ENCODE results near the gene KLHL20. TPM values are rescaled to one million over a fixed set of nuclear protein-coding genes. Genes with fewer than 3 reads are reported as not detected.
"Not testable (repeated sequence)": the region's sequence is repeated elsewhere in the genome, so short reads cannot be mapped to it uniquely, and the experiment has no call there.

Gene KLHL20
- polyA plus RNA-seq, 1 donor from 2014 or later, result 13.0 TPM

- Mint-ChIP-seq H3K27ac (peak overlapping the region; percentile 66 to 97 (median 93)), H3K4me3 (peak overlapping the region; percentile 90 to 99 (median 97)), H3K27me3 (peaks cover 5% of the 10 kb centered on the region), H3K36me3 (peaks cover 8% of the 10 kb centered on the region), H3K9me3 (peaks cover 0 to 2% (median 0%) of the 10 kb centered on the region in 3 donors), H3K4me1 (peaks cover 13 to 26% (median 17%) of the 10 kb centered on the region in 3 donors)
Observed at GRCh38 chr1:173715538-173715844, 710 bp downstream of the KLHL20 start.

DNA sequence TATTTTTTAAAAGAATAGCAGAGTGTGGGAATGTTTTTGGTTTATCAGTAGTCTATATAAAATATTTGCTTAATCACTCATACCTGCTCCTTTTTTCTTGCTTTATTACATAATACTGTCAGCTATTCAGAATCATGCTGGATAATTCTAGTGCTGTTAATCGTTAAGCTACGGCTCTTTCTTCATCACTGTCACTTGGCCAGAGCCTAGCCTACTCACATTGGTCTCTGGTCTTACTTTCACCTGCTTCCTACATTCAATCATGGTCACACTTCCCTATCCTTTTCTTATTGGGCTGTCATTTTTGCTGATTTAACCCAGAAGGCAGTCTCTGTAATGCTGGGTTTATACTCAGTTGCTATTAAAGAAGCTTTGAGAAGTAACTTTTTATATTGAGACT is 2.5 kb downstream of the KLHL20 start:
- Mint-ChIP-seq H3K27me3 (no peaks in the 10 kb centered on the region), H3K36me3 (peaks cover 9% of the 10 kb centered on the region), H3K9me3 (peaks cover 0 to 2% (median 0%) of the 10 kb centered on the region in 3 donors), H3K4me3 (peak overlapping the region in 3 of 4 donors; percentile 46 to 72 (median 55)), H3K27ac (no peak overlapping the region), H3K4me1 (peaks cover 13 to 29% (median 20%) of the 10 kb centered on the region in 3 donors)

DNA sequence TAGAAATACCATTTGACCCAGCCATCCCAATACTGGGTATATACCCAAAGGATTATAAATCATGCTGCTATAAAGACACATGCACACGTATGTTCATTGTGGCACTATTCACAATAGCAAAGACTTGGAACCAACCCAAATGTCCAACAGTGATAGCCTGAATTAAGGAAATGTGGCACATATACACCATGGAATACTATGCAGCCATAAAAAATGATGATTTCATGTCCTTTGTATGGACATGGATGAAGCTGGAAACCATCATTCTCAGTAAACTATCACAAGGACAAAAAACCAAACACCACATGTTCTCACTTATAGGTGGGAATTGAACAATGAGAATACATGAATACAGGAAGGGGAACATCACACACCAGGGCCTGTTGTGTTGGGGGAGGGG is 16.6 kb downstream of the KLHL20 start:
- not testable (repeated sequence) for H3K27me3 Mint-ChIP-seq, H3K27ac Mint-ChIP-seq, H3K4me1 Mint-ChIP-seq, H3K4me3 Mint-ChIP-seq, H3K9me3 Mint-ChIP-seq
- peaks cover 18% of the 10 kb centered on the region for H3K36me3 Mint-ChIP-seq

DNA sequence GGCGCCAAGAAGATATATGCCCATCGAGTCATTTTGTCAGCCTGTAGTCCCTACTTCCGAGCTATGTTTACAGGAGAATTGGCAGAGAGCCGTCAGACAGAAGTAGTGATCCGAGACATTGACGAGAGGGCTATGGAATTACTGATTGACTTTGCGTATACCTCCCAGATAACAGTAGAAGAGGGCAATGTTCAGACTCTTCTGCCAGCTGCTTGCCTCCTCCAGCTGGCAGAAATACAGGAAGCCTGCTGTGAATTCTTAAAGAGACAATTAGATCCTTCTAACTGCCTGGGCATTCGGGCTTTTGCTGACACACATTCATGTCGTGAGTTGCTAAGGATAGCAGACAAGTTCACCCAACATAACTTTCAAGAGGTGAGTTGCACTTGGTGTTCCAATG is 19.1 kb downstream of the KLHL20 start:
- H3K4me1 Mint-ChIP-seq, result peaks cover 15 to 18% (median 17%) of the 10 kb centered on the region in 3 donors
- no peaks in the 10 kb centered on the region for H3K27me3 Mint-ChIP-seq
- peaks cover 0 to 5% (median 2%) of the 10 kb centered on the region in 3 donors for H3K9me3 Mint-ChIP-seq
- H3K4me3 Mint-ChIP-seq, result no peak overlapping the region
- H3K36me3 Mint-ChIP-seq, result peaks cover 20% of the 10 kb centered on the region
- H3K27ac Mint-ChIP-seq, result no peak overlapping the region

DNA sequence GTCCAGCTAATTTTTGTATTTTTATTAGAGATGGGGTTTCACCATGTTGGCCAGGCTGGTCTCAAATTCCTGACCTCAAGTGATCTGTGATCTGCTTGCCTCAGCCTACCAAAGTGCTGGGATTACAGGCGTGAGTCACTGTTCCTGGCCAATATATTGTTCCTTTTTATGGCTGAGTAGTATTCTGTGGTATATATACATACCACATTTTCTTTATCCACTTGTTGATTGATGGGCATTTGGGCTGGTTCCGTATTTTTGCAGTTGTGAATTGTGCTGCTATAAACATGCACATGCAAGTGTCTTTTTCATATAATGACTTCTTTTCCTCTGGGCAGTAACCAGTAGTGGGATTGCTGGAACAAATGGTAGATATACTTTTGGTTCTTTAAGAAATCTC is 21.3 kb downstream of the KLHL20 start:
- H3K9me3 Mint-ChIP-seq, H3K27me3 Mint-ChIP-seq, H3K27ac Mint-ChIP-seq: not testable (repeated sequence)
- H3K36me3 Mint-ChIP-seq, result peaks cover 23% of the 10 kb centered on the region
- peak overlapping the region in 1 of 4 donors; percentile 49 for H3K4me3 Mint-ChIP-seq
- peaks cover 17 to 29% (median 22%) of the 10 kb centered on the region in 3 donors for H3K4me1 Mint-ChIP-seq

- Mint-ChIP-seq H3K36me3 (peaks cover 16% of the 10 kb centered on the region), H3K4me1 (peaks cover 18 to 32% (median 19%) of the 10 kb centered on the region in 3 donors)
Observed at GRCh38 chr1:173742203-173742886, 27.6 kb downstream of the KLHL20 start.

GRCh38 chr1:173744651-173745050 is 29.9 kb downstream of the KLHL20 start:
- Mint-ChIP-seq H3K4me1 (peaks cover 10 to 14% (median 11%) of the 10 kb centered on the region in 3 donors), H3K36me3 (peaks cover 10% of the 10 kb centered on the region), H3K4me3 (no peak overlapping the region), H3K27ac (no peak overlapping the region), H3K27me3 (no peaks in the 10 kb centered on the region), H3K9me3 (no peaks in the 10 kb centered on the region)

More at GRCh38 chr1:173742203-173742886, 27.6 kb downstream of the KLHL20 start:
- Mint-ChIP-seq H3K4me3 (no peak overlapping the region), H3K27me3 (no peaks in the 10 kb centered on the region), H3K9me3 (no peaks in the 10 kb centered on the region), H3K27ac (peak overlapping the region in 1 of 3 donors; percentile 29)

DNA sequence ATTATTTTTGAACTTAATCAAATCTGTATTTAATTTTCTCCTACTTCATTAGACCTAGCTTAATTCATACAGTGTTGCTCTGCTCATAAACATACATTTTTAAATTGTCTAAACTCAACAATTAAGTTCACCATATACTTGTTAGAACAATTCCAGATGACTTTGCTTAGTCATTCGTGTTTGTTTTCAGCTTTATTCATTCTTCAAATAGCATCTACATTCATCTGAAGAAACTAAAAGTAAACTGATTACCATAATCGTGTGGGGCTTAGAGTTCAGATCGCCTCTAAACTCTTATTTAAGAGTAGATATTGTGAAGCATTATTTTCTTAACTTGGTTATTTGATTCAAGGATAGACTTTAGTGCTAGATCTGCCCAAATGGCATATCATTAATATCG is 34.4 kb downstream of the KLHL20 start:
- H3K4me3 Mint-ChIP-seq, result no peak overlapping the region
- H3K27ac Mint-ChIP-seq, result no peak overlapping the region
- H3K36me3 Mint-ChIP-seq, result peaks cover 2% of the 10 kb centered on the region
- H3K9me3 Mint-ChIP-seq, result no peaks in the 10 kb centered on the region
- peaks cover 4 to 8% (median 6%) of the 10 kb centered on the region in 3 donors for H3K4me1 Mint-ChIP-seq
- no peaks in the 10 kb centered on the region for H3K27me3 Mint-ChIP-seq

- Mint-ChIP-seq H3K9me3 (no peaks in the 10 kb centered on the region), H3K36me3 (peaks cover 5% of the 10 kb centered on the region), H3K4me1 (peaks cover 0 to 1% (median 0%) of the 10 kb centered on the region in 3 donors), H3K27me3 (no peaks in the 10 kb centered on the region), H3K4me3 (no peak overlapping the region), H3K27ac (no peak overlapping the region)
Observed at GRCh38 chr1:173753830-173754229, 39.0 kb downstream of the KLHL20 start.

GRCh38 chr1:173757666-173758065 is 42.9 kb downstream of the KLHL20 start:
- H3K4me3 Mint-ChIP-seq, result no peak overlapping the region
- H3K9me3 Mint-ChIP-seq, result peaks cover 0 to 6% (median 0%) of the 10 kb centered on the region in 3 donors
- H3K27ac Mint-ChIP-seq, result no peak overlapping the region
- peaks cover 14% of the 10 kb centered on the region for H3K36me3 Mint-ChIP-seq
- H3K4me1 Mint-ChIP-seq, result peaks cover 0 to 1% (median 0%) of the 10 kb centered on the region in 3 donors
- no peaks in the 10 kb centered on the region for H3K27me3 Mint-ChIP-seq

- Mint-ChIP-seq H3K36me3 (peaks cover 17% of the 10 kb centered on the region), H3K4me3 (no peak overlapping the region), H3K27me3 (no peaks in the 10 kb centered on the region), H3K9me3 (peaks cover 0 to 6% (median 0%) of the 10 kb centered on the region in 3 donors), H3K27ac (no peak overlapping the region), H3K4me1 (peaks cover 0 to 1% (median 0%) of the 10 kb centered on the region in 3 donors)
Observed at GRCh38 chr1:173758110-173758509, 43.3 kb downstream of the KLHL20 start.

DNA sequence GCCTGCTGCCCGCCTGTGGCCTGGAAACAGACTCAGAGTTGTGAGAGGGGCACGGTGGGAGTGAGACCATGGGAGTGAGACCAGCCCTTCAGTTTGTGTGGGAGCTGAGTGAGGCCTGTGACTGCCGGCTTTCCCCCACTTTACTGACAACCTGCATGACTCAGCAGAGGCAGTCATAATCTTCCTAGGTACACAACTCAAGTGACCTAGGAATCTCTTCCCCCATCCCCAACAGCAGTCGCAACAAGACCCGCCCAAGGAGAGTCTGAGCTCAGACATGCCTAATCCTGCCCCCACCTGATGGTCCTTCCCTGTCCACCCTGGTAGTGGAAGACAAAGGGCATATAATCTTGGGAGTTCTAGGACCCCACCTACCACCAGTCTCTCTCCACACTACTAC is 44.2 kb downstream of the KLHL20 start:
- Mint-ChIP-seq H3K27ac (no peak overlapping the region), H3K4me1 (peaks cover 0 to 1% (median 0%) of the 10 kb centered on the region in 3 donors), H3K36me3 (peaks cover 20% of the 10 kb centered on the region), H3K9me3 (peaks cover 0 to 6% (median 0%) of the 10 kb centered on the region in 3 donors), H3K4me3 (no peak overlapping the region), H3K27me3 (no peaks in the 10 kb centered on the region)

DNA sequence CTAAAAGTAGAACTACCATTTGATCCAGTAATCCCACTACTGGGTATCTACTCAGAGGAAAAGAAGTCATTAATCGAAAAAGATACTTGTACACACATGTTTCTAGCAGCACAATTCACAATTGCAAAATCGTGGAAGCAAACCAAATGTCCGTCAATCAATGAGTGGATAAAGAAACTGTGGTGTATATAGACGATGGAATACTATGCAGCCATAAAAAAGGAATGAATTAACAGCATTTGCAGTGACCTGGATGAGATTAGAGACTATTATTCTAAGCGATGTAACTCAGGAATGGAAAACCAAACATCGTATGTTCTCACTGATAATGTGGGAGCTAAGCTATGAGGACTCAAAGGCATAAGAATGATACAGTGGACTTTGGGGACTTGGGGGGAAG is 49.5 kb downstream of the KLHL20 start:
- not testable (repeated sequence) for H3K27ac Mint-ChIP-seq, H3K4me3 Mint-ChIP-seq, H3K4me1 Mint-ChIP-seq, H3K27me3 Mint-ChIP-seq
- H3K36me3 Mint-ChIP-seq, result peaks cover 15% of the 10 kb centered on the region
- peaks cover 0 to 11% (median 0%) of the 10 kb centered on the region in 3 donors for H3K9me3 Mint-ChIP-seq

DNA sequence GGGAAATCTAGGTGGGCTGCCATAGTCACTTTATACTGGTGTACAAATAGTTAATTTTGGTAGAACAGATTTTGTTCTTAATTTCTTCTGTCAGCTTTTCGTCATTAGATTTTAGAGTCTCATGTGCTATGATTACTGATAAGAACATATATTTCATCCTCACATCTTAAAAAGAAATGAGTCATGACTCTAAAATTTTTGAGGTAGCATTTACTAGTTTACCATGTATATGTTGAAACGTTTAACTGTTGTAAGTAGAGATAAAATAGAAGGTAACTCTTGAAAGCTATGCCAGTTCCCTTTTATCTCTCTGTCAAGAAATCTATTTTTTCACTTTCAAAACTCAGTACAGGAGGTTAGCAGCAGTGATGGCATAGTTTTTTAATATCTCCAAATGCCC is 53.4 kb downstream of the KLHL20 start:
- no peaks in the 10 kb centered on the region for H3K27me3 Mint-ChIP-seq
- peaks cover 0 to 1% (median 1%) of the 10 kb centered on the region in 3 donors for H3K4me1 Mint-ChIP-seq
- no peak overlapping the region for H3K27ac Mint-ChIP-seq
- peaks cover 0 to 5% (median 0%) of the 10 kb centered on the region in 3 donors for H3K9me3 Mint-ChIP-seq
- H3K4me3 Mint-ChIP-seq, result no peak overlapping the region
- peaks cover 6% of the 10 kb centered on the region for H3K36me3 Mint-ChIP-seq

DNA sequence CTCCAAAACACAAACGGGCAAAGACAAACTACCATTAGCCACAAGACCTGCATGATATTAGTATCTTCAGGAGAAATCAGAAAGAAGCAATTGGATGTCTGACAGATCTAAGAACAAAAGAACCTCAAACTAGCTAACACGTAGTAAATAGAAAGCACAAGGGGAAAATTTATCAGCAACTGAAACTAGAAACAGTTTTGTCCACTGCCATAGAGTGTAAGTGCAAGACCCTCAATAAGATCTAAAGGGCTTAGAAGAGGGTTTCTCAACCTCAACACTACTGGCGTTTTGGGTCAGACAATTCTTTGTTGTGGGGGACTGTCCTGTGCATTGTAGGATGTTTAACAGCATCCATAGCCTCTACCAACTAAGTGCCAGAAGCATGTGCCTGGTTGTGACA is 54.0 kb downstream of the KLHL20 start:
- Mint-ChIP-seq H3K27ac (peak overlapping the region in 2 of 3 donors; percentile 16 to 40), H3K4me1 (peaks cover 0 to 1% (median 1%) of the 10 kb centered on the region in 3 donors), H3K4me3 (peak overlapping the region in 1 of 4 donors; percentile 14), H3K27me3 (no peaks in the 10 kb centered on the region), H3K36me3 (peaks cover 5% of the 10 kb centered on the region), H3K9me3 (peaks cover 0 to 5% (median 0%) of the 10 kb centered on the region in 3 donors)

- H3K27me3 Mint-ChIP-seq, H3K4me1 Mint-ChIP-seq, H3K9me3 Mint-ChIP-seq, H3K36me3 Mint-ChIP-seq, H3K4me3 Mint-ChIP-seq: not testable (repeated sequence)
- H3K27ac Mint-ChIP-seq, result peak overlapping the region in 1 of 3 donors; percentile 42
Observed at GRCh38 chr1:173770330-173770729, 55.5 kb downstream of the KLHL20 start.
